ENCODE results near the gene SIGLECL1.

The SIGLECL1 gene

GRCh38 chr19:51317376-51317775, 66.5 kb downstream of the SIGLECL1 start:
- FAIRE-seq: no peak
- TF ChIP-seq PAX5 (IDR thresholded peaks at IDR 0.05; ENCODE audit: insufficient read depth, low read length, severe bottlenecking): no peak
- TF ChIP-seq SPI1 (IDR thresholded peaks at IDR 0.05; ENCODE audit: low read depth, low read length): no peak
- TF ChIP-seq POLR2A (IDR thresholded peaks at IDR 0.05; ENCODE audit: low read depth, low read length): no peak
- no peak for TF ChIP-seq TAF1 (IDR thresholded peaks at IDR 0.05; ENCODE audit: low read depth, low read length)
- no peak for TF ChIP-seq POU2F2 (IDR thresholded peaks at IDR 0.05; ENCODE audit: low read depth, low read length)
- no peak for TF ChIP-seq POLR2AphosphoS5 (IDR thresholded peaks at IDR 0.05; ENCODE audit: low read depth, low read length)

GRCh38 chr19:51317968-51318367, 67.1 kb downstream of the SIGLECL1 start:
- FAIRE-seq (no peak), DNase-seq (ENCODE audit: insufficient read length, low spot score) (no peak)
- no peak for TF ChIP-seq POU2F2 (IDR thresholded peaks at IDR 0.05; ENCODE audit: low read depth, low read length)

More at GRCh38 chr19:51317376-51317775, 66.5 kb downstream of the SIGLECL1 start:
- DNase-seq (ENCODE audit: insufficient read length, low spot score): no peak

Measured in GM12891 (cell line).